AG04449 (cell line): ENCODE measurements around the gene PTPRO.

Source experiments
- CTCF ChIA-PET: fragments of 350-600 bp; formaldehyde crosslinking; extraction: SDS; loops from one replicate; lab custom pipeline; 2021; ENCODE audit warnings: antibody characterized with exemption; lab: Yijun Ruan, JAX
- POLR2A ChIA-PET: fragments of 400-600, 350-600 bp; formaldehyde crosslinking; extraction: SDS; loops from one replicate; lab custom pipeline; 2020; ENCODE audit warnings: antibody characterized with exemption, inconsistent platforms; lab: Yijun Ruan, JAX
- DNase-seq: peaks from one replicate; pipeline ENCODE4 v3.0.0-alpha.2; 2010; ENCODE audit warnings: low read depth, low spot score
- H3K4me3 ChIP-seq: 2 replicates; pipeline ENCODE4 v1.5.1; 2011; ENCODE audit warnings: low read depth, mild to moderate bottlenecking, control low read depth, low read length
- CTCF ChIP-seq: IDR thresholded peaks from one replicate; pipeline ENCODE4 v1.5.1; 2011; ENCODE audit warnings: mild to moderate bottlenecking, moderate library complexity, low read length, control low read depth, inconsistent platforms; ENCODE audit not compliant: insufficient read depth; ENCODE audit errors: missing control alignments

Gene PTPRO

GRCh38 chr12:15555446-15555845 is 233.1 kb downstream of the PTPRO start:
- peak; percentile 21 for DNase-seq
- ChIA-PET CTCF (interaction anchor here (1.9 to 11.2 kb wide), 4 partner anchors 17 to 29 kb away, joined by 6 to 110 read pairs (median 12); no protein-coding TSS in a partner anchor), POLR2A (no interaction called here)
- H3K4me3 ChIP-seq = no peak overlapping the region
- no peak for TF ChIP-seq CTCF

- ChIA-PET CTCF (interaction anchor here (0.7 to 11.2 kb wide), 7 partner anchors 11 to 299 kb away, joined by 3 to 110 read pairs (median 8); no protein-coding TSS in a partner anchor), POLR2A (interaction anchor here (1.1 kb wide), 1 partner anchor 16 kb away, joined by 3 read pairs; no protein-coding TSS in a partner anchor)
- no peak for DNase-seq
- TF ChIP-seq CTCF = no peak
- no peak overlapping the region for H3K4me3 ChIP-seq
These were observed 234.2 kb downstream of the PTPRO start for GRCh38 chr12:15556411-15557102.

- no peak overlapping the region for H3K4me3 ChIP-seq
- POLR2A ChIA-PET = interaction anchor here (0.7 to 1.1 kb wide), 2 partner anchors 18 to 323 kb away, joined by 3 read pairs; partner anchors contain the start of gene STRAP
- no peak for TF ChIP-seq CTCF
- CTCF ChIA-PET = interaction anchor here (1.2 to 11.2 kb wide), 6 partner anchors 12 to 297 kb away, joined by 5 to 110 read pairs (median 10); no protein-coding TSS in a partner anchor
- peak; percentile 73 for DNase-seq
These were observed 236.7 kb downstream of the PTPRO start for GRCh38 chr12:15558915-15559528.

GRCh38 chr12:15561396-15561795 is 239.1 kb downstream of the PTPRO start:
- DNase-seq = no peak
- ChIA-PET POLR2A (no interaction called here), CTCF (interaction anchor here (0.9 to 11.2 kb wide), 5 partner anchors 23 to 351 kb away, joined by 3 to 110 read pairs (median 5); no protein-coding TSS in a partner anchor)
- H3K4me3 ChIP-seq = no peak overlapping the region
- TF ChIP-seq CTCF = no peak

- no peak for TF ChIP-seq CTCF
- no peak for DNase-seq
- ChIA-PET CTCF (interaction anchor here (0.7 to 11.2 kb wide), 4 partner anchors 23 to 340 kb away, joined by 4 to 110 read pairs (median 13); no protein-coding TSS in a partner anchor), POLR2A (no interaction called here)
- H3K4me3 ChIP-seq = no peak overlapping the region
These were observed 240.0 kb downstream of the PTPRO start for GRCh38 chr12:15562263-15562662.

- no peak for DNase-seq
- ChIA-PET CTCF (interaction anchor here (1.2 to 11.2 kb wide), 3 partner anchors 21 to 31 kb away, joined by 3 to 110 read pairs (median 6); no protein-coding TSS in a partner anchor), POLR2A (no interaction called here)
- no peak for TF ChIP-seq CTCF
- H3K4me3 ChIP-seq = no peak overlapping the region
These were observed 241.4 kb downstream of the PTPRO start for GRCh38 chr12:15563663-15564062.
